Measurements from ENCODE around the gene CACNA1S.

Gene CACNA1S

GRCh38 chr1:201077736-201078135 lies 34.5 kb downstream of the CACNA1S start:
- no peak overlapping the region for H3K27ac ChIP-seq
- no peak for TF ChIP-seq CTCF (IDR thresholded peaks at IDR 0.05)
- no peak for TF ChIP-seq ZFX (IDR thresholded peaks at IDR 0.05; ENCODE audit: borderline replicate concordance)

GRCh38 chr1:201077116-201077515 lies 35.1 kb downstream of the CACNA1S start:
- H3K27ac ChIP-seq, result no peak overlapping the region
- TF ChIP-seq ZFX (IDR thresholded peaks at IDR 0.05; ENCODE audit: borderline replicate concordance), result no peak
- no peak for TF ChIP-seq CTCF (IDR thresholded peaks at IDR 0.05)

- no peak for TF ChIP-seq CTCF (IDR thresholded peaks at IDR 0.05)
- TF ChIP-seq ZFX (IDR thresholded peaks at IDR 0.05; ENCODE audit: borderline replicate concordance), result no peak
- H3K27ac ChIP-seq, result no peak overlapping the region
These were observed 36.1 kb downstream of the CACNA1S start for GRCh38 chr1:201076092-201076491.

- H3K27ac ChIP-seq, result no peak overlapping the region
These were observed 38.2 kb downstream of the CACNA1S start for GRCh38 chr1:201074018-201074417.

GRCh38 chr1:201072922-201073321 lies 39.3 kb downstream of the CACNA1S start:
- H3K27ac ChIP-seq, result no peak overlapping the region
- TF ChIP-seq CTCF (IDR thresholded peaks at IDR 0.05), result no peak
- TF ChIP-seq ZFX (IDR thresholded peaks at IDR 0.05; ENCODE audit: borderline replicate concordance), result no peak

More at GRCh38 chr1:201074018-201074417, 38.2 kb downstream of the CACNA1S start:
- TF ChIP-seq CTCF (IDR thresholded peaks at IDR 0.05) (no peak), ZFX (IDR thresholded peaks at IDR 0.05; ENCODE audit: borderline replicate concordance) (no peak)

GRCh38 chr1:201072149-201072548 lies 40.1 kb downstream of the CACNA1S start:
- no peak overlapping the region for H3K27ac ChIP-seq
- TF ChIP-seq ZFX (IDR thresholded peaks at IDR 0.05; ENCODE audit: borderline replicate concordance), result no peak
- TF ChIP-seq CTCF (IDR thresholded peaks at IDR 0.05), result no peak

GRCh38 chr1:201069636-201070035 lies 42.6 kb downstream of the CACNA1S start:
- no peak overlapping the region for H3K27ac ChIP-seq
- TF ChIP-seq ZFX (IDR thresholded peaks at IDR 0.05; ENCODE audit: borderline replicate concordance), result no peak
- no peak for TF ChIP-seq CTCF (IDR thresholded peaks at IDR 0.05)
